K562 (cell line): ENCODE measurements around the gene MSANTD1. TPM values are rescaled to one million over a fixed set of nuclear protein-coding genes. Genes with fewer than 3 reads are reported as not detected.

Experiments
- AFF1 ChIP-seq, 2 experiments: fragments of 450-650 bp; IDR thresholded peaks; 2 replicates each; pipeline ENCODE4 v1.6.1; 2018; ENCODE audit warnings: mild to moderate bottlenecking in 2 of 2, low read depth in 1 of 2; ENCODE audit not compliant: partially characterized antibody in 2 of 2
- BCLAF1 ChIP-seq, 2 experiments: fragments of 450-650 bp in 1 of 2; IDR thresholded peaks; 2 replicates each; pipeline ENCODE4 v1.6.1; 2011 to 2017; ENCODE audit warnings: low read depth in 2 of 2, antibody characterized with exemption in 1 of 2, borderline replicate concordance in 1 of 2, low read length in 1 of 2, mild to moderate bottlenecking in 1 of 2, mixed read lengths in 1 of 2; ENCODE audit not compliant: control insufficient read depth in 1 of 2
- CXXC5 ChIP-seq: fragments of 250-450 bp; sonication (Bioruptor Pico); IDR thresholded peaks from 2 replicates; pipeline ENCODE4 v1.8.0; 2022; ENCODE audit warnings: inconsistent platforms, mild to moderate bottlenecking, moderate library complexity
- E2F4 ChIP-seq: sonication (generic); formaldehyde crosslinking; IDR thresholded peaks from 2 replicates; pipeline ENCODE4 v1.8.0; 2022; ENCODE audit warnings: mild to moderate bottlenecking, low read depth, missing genetic modification reagents
- FOXA3 ChIP-seq, 2 experiments: fragments of 450-650 bp in 1 of 2; sonication (generic) in 1 of 2; formaldehyde crosslinking; IDR thresholded peaks in 1 of 2; conservative IDR thresholded peaks in 1 of 2; 2 replicates each; pipeline versions ENCODE4 v1.4.0 to v1.8.0; 2020 to 2022; ENCODE audit warnings: mild to moderate bottlenecking in 2 of 2, missing genetic modification reagents in 1 of 2
- HDAC2 ChIP-seq: fragments of 450-650 bp; IDR thresholded peaks from 2 replicates; pipeline ENCODE4 v1.6.1; 2016; ENCODE audit warnings: mild to moderate bottlenecking
- NFIC ChIP-seq: fragments of 450-650 bp; IDR thresholded peaks from 2 replicates; pipeline ENCODE4 v1.6.1; 2017; ENCODE audit warnings: mild to moderate bottlenecking, inconsistent platforms
- NR2C1 ChIP-seq, 2 experiments: fragments of 450-650 bp; IDR thresholded peaks; 2 replicates each; pipeline ENCODE4 v1.6.1; 2017; ENCODE audit warnings: mild to moderate bottlenecking in 2 of 2, antibody characterized with exemption in 1 of 2, inconsistent platforms in 1 of 2, missing compliant biosample characterization in 1 of 2, missing genetic modification characterization in 1 of 2
- PHB2 ChIP-seq: fragments of 450-650 bp; IDR thresholded peaks from 2 replicates; pipeline ENCODE4 v1.6.1; 2017; ENCODE audit warnings: low read depth
- RBM22 ChIP-seq: fragments of 200-400 bp; formaldehyde crosslinking; IDR thresholded peaks from 2 replicates; pipeline ENCODE4 v1.6.1; 2018; ENCODE audit warnings: low read length, low read depth; ENCODE audit not compliant: poor library complexity, severe bottlenecking
- SMAD4 ChIP-seq: fragments of 250-450 bp; sonication (Bioruptor Pico); conservative IDR thresholded peaks from 2 replicates; pipeline ENCODE4 v1.8.0; 2021; ENCODE audit warnings: inconsistent platforms, mild to moderate bottlenecking, moderate library complexity
- TSHZ1 ChIP-seq: fragments of 250-450 bp; sonication (Bioruptor Pico); IDR thresholded peaks from 2 replicates; pipeline ENCODE4 v1.4.0; 2020; ENCODE audit warnings: mild to moderate bottlenecking, moderate library complexity
- ZNF764 ChIP-seq: fragments of 250-450 bp; sonication (Bioruptor Pico); IDR thresholded peaks from 2 replicates; pipeline ENCODE4 v1.4.0; 2020; ENCODE audit warnings: low read depth, mild to moderate bottlenecking, moderate library complexity
- polyA plus RNA-seq, 8 experiments: library from polyadenylated mRNA; depleted of rRNA in 4 of 8; stranded (reverse) in 5 of 8; unstranded in 3 of 8; fragments of >200 nt; fragmentation: Nextera tagmentation in 2 of 8; fragmentation: Illumina TruSeq in 1 of 8; extraction: Ambion mirVana in 2 of 8; extraction: Trizol in 1 of 8; gene quantifications; 2 replicates each; pipeline versions ENCODE4 v1.2.1 to v1.2.3, GENCODE V29; 2011 to 2014; ENCODE audit warnings: inconsistent platforms in 1 of 8, missing spikeins in 1 of 8
- total RNA-seq, 7 experiments: library from RNA; depleted of rRNA in 6 of 7; stranded (reverse); fragments of >200 nt in 6 of 7; fragmentation: Illumina TruSeq in 2 of 7; extraction: Trizol in 2 of 7; gene quantifications; 2 replicates each; pipeline versions ENCODE4 v1.2.1 to v1.2.3, GENCODE V29; 2011 to 2021; ENCODE audit warnings: low replicate concordance in 1 of 7

MSANTD1 gene
- total and polyA plus RNA-seq, 9 of the 15 experiments (the other 6 are each of a cell fraction or from before 2014, with no cell fraction given): 0.04 to 0.09 (median 0.07) TPM; not detected in 6

- TF ChIP-seq AFF1 (IDR thresholded peaks at IDR 0.05; ENCODE audit: low read depth in 1 of 2, partially characterized antibody in 2 of 2) (no peak), NR2C1 (IDR thresholded peaks at IDR 0.05) (no peak), NR2C1 (tag; IDR thresholded peaks at IDR 0.05) (peak; percentile 65; the same call in 1 of the 2 replicates), NFIC (peak; percentile 52), FOXA3 (CRISPR knock-in tag; conservative IDR thresholded peaks at IDR 0.05 in 1 of 2, IDR thresholded peaks at IDR 0.05 in 1 of 2) (peak; percentile 60 to 70; a peak in 3 of 4 replicates), HDAC2 (0 out of 2 replicates have a peak, but pooled peaks have one; percentile 66), PHB2 (no peak), TSHZ1 (CRISPR knock-in tag) (no peak), BCLAF1 (IDR thresholded peaks at IDR 0.05; ENCODE audit: borderline replicate concordance in 1 of 2, control insufficient read depth in 1 of 2, low read depth in 2 of 2, low read length in 1 of 2) (no peak), CXXC5 (CRISPR knock-in tag) (no peak), RBM22 (no peak), ZNF764 (CRISPR knock-in tag) (no peak), E2F4 (CRISPR knock-in tag) (no peak), SMAD4 (CRISPR knock-in tag) (peak; percentile 44)
Observed at GRCh38 chr4:3305610-3306371, 56.8 kb downstream of the MSANTD1 start (continued).
